Gastroesophageal sphincter (tissue), 4 donors: ENCODE results near the gene OR4P4. TPM values are rescaled to one million over a fixed set of nuclear protein-coding genes. Genes with fewer than 3 reads are reported as not detected.

Experiments used
- ATAC-seq: fragments of 150-250 bp; one replicate; pipeline ENCODE4 v1.9.1; 2016; ENCODE audit warnings: mild to moderate bottlenecking, moderate library complexity
- H3K27ac ChIP-seq, 4 donors: fragments of 200-600 bp; sonication (generic) in 3 of 4; 1 replicate in 3 of 4; 2 replicates in 1 of 4; pipeline ENCODE4 v1.5.1; 2016 to 2019
- H3K27me3 ChIP-seq: fragments of 200-600 bp; sonication (generic); one replicate; pipeline ENCODE4 v1.5.1; 2019
- H3K36me3 ChIP-seq, 2 donors: fragments of 200-600 bp; sonication (generic); one replicate each; pipeline ENCODE4 v1.5.1; 2019; ENCODE audit warnings: control low read depth in 1 of 2
- H3K4me1 ChIP-seq, 3 donors: fragments of 200-600 bp; sonication (generic); 1 replicate in 2 of 3; 2 replicates in 1 of 3; pipeline ENCODE4 v1.5.1; 2016 to 2019; ENCODE audit warnings: control low read depth in 2 of 3
- H3K4me3 ChIP-seq, 2 donors: fragments of 200-600 bp; sonication (generic); one replicate each; pipeline ENCODE4 v1.5.1; 2019; ENCODE audit warnings: mild to moderate bottlenecking in 1 of 2, moderate library complexity in 1 of 2
- H3K9me3 ChIP-seq, 3 donors: fragments of 200-600 bp; sonication (generic); one replicate each; pipeline ENCODE4 v1.5.1; 2017 to 2019; ENCODE audit warnings: control low read depth in 2 of 3
- EP300 ChIP-seq: sonication (generic); formaldehyde crosslinking; IDR thresholded peaks from one replicate; pipeline ENCODE4 v1.6.1; 2017; ENCODE audit warnings: antibody characterized with exemption, mild to moderate bottlenecking
- POLR2A ChIP-seq, 2 donors: fragments of 450-650 bp; IDR thresholded peaks; one replicate each; pipeline ENCODE4 v1.6.1; 2017; ENCODE audit warnings: antibody characterized with exemption in 2 of 2, mild to moderate bottlenecking in 2 of 2, moderate library complexity in 1 of 2
- POLR2AphosphoS5 ChIP-seq: sonication (generic); formaldehyde crosslinking; IDR thresholded peaks from one replicate; pipeline ENCODE4 v1.6.1; 2017; ENCODE audit warnings: antibody characterized with exemption
- WGBS, 2 donors: methylation state at CpG; one replicate each; pipeline ENCODE4 v1.1.5; 2018; ENCODE audit warnings: low coverage in 1 of 2; 5-methylcytosine and 5-hydroxymethylcytosine counted together
- total RNA-seq, 4 donors: library from RNA; depleted of rRNA; stranded (reverse); fragments of >200 nt; gene quantifications; one replicate each; pipeline ENCODE4 v1.1.0, GENCODE V29; 2016
- TF ChIP-seq, protein P1 (sequence below), 4 experiments: fragments of 200-600 bp in 2 of 4; fragments of 450-650 bp in 2 of 4; sonication (generic) in 1 of 4; IDR thresholded peaks; one replicate each; pipeline ENCODE4 v1.5.1; 2017 to 2019; ENCODE audit warnings: antibody characterized with exemption in 4 of 4, mild to moderate bottlenecking in 2 of 4, moderate library complexity in 2 of 4

OR4P4 gene
- total RNA-seq, 4 donors from 2014 or later: not detected

DNA sequence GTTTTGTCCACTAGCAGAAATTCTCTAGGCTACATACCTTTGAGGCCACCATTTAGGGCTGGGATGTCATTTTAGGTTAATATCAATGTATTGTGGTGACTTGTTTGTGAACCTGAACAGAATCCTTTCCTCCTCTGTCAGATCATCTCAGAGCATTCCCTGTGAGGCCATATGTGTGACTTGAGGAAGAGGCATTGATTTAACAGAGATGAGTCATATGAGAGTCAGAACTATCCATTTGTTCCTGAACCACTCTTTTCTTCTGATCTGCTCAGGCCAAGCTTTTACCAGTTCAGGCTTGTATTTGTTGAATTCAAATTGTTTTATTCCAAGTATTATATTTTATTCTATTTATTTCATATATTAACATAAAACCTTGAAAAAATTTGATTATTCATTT, 20.2 kb downstream of the OR4P4 start:
- Histone ChIP-seq H3K9me3 (no peaks in the 10 kb centered on the region), H3K36me3 (no peaks in the 10 kb centered on the region), H3K4me1 (no peaks in the 10 kb centered on the region), H3K27me3 (no peaks in the 10 kb centered on the region), H3K4me3 (no peak overlapping the region), H3K27ac (no peak overlapping the region)
- no peak for TF ChIP-seq POLR2A (IDR thresholded peaks at IDR 0.05)
- no peak for TF ChIP-seq EP300
- TF ChIP-seq, protein P1, sequence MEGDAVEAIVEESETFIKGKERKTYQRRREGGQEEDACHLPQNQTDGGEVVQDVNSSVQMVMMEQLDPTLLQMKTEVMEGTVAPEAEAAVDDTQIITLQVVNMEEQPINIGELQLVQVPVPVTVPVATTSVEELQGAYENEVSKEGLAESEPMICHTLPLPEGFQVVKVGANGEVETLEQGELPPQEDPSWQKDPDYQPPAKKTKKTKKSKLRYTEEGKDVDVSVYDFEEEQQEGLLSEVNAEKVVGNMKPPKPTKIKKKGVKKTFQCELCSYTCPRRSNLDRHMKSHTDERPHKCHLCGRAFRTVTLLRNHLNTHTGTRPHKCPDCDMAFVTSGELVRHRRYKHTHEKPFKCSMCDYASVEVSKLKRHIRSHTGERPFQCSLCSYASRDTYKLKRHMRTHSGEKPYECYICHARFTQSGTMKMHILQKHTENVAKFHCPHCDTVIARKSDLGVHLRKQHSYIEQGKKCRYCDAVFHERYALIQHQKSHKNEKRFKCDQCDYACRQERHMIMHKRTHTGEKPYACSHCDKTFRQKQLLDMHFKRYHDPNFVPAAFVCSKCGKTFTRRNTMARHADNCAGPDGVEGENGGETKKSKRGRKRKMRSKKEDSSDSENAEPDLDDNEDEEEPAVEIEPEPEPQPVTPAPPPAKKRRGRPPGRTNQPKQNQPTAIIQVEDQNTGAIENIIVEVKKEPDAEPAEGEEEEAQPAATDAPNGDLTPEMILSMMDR (IDR thresholded peaks at IDR 0.05): no peak
- TF ChIP-seq POLR2AphosphoS5: no peak
- no peak for ATAC-seq

DNA sequence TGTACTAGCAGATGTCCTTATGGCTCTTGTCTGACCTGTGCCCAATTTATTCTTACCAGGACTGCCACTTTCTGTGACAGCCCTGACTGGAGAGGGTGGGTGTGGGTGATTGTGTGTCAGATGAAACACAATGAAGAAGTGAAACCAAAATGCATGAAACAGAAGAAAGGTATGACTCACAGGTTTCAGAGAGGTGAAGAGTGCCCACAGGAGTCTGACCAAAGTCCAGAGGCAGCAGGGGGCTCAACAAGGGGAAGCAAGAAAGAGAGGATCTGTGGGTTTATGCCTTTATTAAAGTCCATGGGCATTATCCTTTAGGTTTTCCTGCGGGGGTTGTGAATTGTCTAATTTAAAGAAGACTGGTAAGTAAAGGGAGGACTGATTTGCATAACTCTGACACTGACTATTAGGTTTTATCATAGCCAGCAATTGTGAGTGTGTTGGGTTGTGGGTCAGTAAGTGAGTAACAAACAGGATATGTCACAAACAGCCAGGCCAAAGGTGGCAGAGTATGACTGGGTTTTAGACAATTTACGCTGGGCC, 23.2 kb downstream of the OR4P4 start:
- H3K9me3 ChIP-seq: no peaks in the 10 kb centered on the region
- no peak overlapping the region for H3K27ac ChIP-seq
- no peaks in the 10 kb centered on the region for H3K4me1 ChIP-seq
- H3K4me3 ChIP-seq: no peak overlapping the region
- no peaks in the 10 kb centered on the region for H3K36me3 ChIP-seq
- no peaks in the 10 kb centered on the region for H3K27me3 ChIP-seq
- TF ChIP-seq EP300: no peak
- TF ChIP-seq POLR2AphosphoS5: no peak
- no peak for ATAC-seq
- 72 to 83% methylated on average over 2 of the region's 2 CpGs for WGBS, 2 donors

DNA sequence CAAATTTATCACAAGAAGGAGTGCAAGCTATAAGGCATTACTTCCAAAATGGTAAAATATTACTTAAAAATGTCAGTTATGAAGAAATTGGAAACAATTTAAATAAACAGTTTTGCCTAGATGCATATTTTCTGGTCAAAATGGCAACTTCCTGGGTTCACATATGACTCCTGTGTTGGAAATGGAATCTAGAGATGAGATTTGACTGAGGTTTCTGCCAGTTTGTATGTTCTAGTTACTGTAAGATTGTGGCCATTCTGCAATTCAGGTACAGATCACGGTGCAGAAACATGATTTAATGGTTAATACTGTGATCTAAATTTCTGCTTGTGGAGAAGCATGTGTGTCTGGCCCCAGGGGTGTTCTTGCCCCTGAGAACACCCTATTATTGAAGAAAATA, 23.7 kb downstream of the OR4P4 start:
- no peak for TF ChIP-seq POLR2AphosphoS5
- TF ChIP-seq, protein P1 (IDR thresholded peaks at IDR 0.05): no peak
- TF ChIP-seq POLR2A (IDR thresholded peaks at IDR 0.05): no peak
- TF ChIP-seq EP300: no peak
- Histone ChIP-seq H3K27ac (no peak overlapping the region), H3K36me3 (no peaks in the 10 kb centered on the region), H3K4me3 (no peak overlapping the region), H3K9me3 (no peaks in the 10 kb centered on the region), H3K4me1 (no peaks in the 10 kb centered on the region), H3K27me3 (no peaks in the 10 kb centered on the region)
- WGBS, 2 donors: 36% methylated on average over 1 of the region's 1 CpG; no CpG with 5 or more reads in 1 of the 2 donors
- ATAC-seq: no peak

DNA sequence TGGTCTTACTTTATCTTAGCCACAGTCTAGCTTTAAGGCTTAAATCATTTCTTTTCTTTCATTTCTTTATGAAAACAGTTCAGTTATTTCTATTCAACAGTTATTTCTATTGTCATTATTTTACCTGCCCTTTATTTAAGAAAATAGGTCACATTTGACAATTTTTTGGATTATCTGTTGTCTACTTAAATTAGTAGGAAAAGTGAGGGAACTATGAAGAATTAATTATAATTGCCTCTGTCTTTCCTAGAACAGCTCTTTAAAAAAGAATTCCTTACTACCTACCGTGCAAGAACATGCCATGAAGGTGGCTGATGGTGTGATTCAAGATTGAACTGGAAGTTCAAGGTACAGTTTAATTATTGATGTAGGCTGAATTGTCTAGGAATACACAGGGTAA, 27.0 kb downstream of the OR4P4 start, which contains the start of gene OR4C6:
OR4C6 (plus strand) TSS at position 301 of the 400 bp plus-strand sequence. CDS start 2,966 bp downstream, outside the sequence.
- TF ChIP-seq POLR2AphosphoS5: no peak
- TF ChIP-seq, protein P1 (IDR thresholded peaks at IDR 0.05): no peak
- TF ChIP-seq POLR2A (IDR thresholded peaks at IDR 0.05): no peak
- no peak for TF ChIP-seq EP300
- Histone ChIP-seq H3K36me3 (no peaks in the 10 kb centered on the region), H3K4me3 (no peak within 1 kb of the TSS), H3K27ac (no peak within 1 kb of the TSS), H3K9me3 (no peaks in the 10 kb centered on the region), H3K27me3 (no peaks in the 10 kb centered on the region), H3K4me1 (no peaks in the 10 kb centered on the region)
- ATAC-seq: no peak
- 50 to 83% methylated on average over 1 of the region's 1 CpG for WGBS, 2 donors

DNA sequence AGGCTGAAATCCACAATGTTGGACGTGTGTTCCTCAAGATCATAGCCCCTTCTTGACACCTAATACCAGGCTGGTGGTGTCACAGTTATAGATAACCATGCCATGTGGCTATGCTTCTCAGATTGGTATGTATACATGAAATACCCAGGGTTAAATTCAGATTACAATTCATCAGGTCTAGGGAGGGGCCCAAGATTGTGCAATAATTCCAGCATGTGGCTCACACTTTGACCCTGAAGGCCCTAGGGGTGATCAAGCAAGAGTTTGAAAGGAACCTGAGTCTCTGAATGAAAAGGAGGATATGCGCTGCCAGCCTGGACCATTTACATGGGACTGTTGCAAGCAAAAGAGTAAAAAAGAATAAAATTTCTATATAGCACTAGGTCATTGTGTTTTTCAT, 34.5 kb downstream of the OR4P4 start:
- ATAC-seq: no peak
- Histone ChIP-seq H3K36me3 (no peaks in the 10 kb centered on the region), H3K9me3 (no peaks in the 10 kb centered on the region), H3K27me3 (no peaks in the 10 kb centered on the region), H3K4me3 (no peak overlapping the region), H3K27ac (no peak overlapping the region), H3K4me1 (no peaks in the 10 kb centered on the region)
- TF ChIP-seq, protein P1 (IDR thresholded peaks at IDR 0.05): no peak
- TF ChIP-seq EP300 (no peak), POLR2AphosphoS5 (no peak), POLR2A (IDR thresholded peaks at IDR 0.05) (no peak)
- 57% methylated on average over 1 to 2 of the region's 2 CpGs for WGBS, 2 donors
